ENCODE results near the gene TAF13.
A peak's percentile ranks its signal among the peaks of the same experiment; 100 is the strongest.

DNA sequence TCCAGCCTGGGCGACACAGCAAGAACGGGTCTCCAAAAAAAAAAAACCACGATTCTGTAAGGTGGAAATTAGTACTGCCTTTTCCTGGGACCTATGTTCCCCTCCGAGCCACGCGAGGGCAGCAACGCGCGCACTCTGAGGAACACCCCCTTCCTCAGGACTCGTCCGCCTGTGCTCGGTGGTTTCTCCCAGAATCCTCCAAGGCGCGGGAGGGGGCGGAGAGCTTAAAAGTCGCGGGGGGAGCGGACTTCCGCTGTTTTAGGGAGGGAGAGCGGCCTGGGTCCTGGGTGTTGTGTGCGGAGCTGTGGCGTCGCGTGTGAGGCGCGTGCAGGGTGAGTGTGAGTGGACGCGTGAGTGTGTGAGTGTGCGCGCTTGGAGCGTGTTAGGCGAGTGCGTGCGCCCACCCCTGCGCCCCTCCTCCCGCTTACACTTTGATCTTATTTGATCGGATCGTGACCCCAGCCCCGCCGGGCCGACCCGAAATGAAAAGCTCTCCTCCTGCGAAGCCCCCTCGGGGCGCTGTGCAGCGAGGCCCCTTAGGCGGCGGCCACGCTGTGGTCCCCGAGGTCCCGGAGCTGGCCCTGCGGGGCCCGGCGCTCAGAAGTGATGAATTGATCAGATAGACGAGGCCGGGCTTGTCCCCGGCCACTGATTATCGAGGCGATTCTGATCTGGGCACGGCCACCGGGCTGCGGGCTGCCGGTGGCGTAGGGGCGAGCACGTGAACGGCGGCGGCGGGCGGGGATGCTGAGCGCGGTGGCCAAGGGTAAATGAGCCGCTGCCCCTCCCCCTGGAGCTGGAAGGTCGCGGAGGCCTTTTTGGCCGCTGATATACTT is 24.4 kb upstream of the TAF13 start:
- TF ChIP-seq, protein P1, sequence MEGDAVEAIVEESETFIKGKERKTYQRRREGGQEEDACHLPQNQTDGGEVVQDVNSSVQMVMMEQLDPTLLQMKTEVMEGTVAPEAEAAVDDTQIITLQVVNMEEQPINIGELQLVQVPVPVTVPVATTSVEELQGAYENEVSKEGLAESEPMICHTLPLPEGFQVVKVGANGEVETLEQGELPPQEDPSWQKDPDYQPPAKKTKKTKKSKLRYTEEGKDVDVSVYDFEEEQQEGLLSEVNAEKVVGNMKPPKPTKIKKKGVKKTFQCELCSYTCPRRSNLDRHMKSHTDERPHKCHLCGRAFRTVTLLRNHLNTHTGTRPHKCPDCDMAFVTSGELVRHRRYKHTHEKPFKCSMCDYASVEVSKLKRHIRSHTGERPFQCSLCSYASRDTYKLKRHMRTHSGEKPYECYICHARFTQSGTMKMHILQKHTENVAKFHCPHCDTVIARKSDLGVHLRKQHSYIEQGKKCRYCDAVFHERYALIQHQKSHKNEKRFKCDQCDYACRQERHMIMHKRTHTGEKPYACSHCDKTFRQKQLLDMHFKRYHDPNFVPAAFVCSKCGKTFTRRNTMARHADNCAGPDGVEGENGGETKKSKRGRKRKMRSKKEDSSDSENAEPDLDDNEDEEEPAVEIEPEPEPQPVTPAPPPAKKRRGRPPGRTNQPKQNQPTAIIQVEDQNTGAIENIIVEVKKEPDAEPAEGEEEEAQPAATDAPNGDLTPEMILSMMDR (IDR thresholded peaks at IDR 0.05) = peak; percentile 91
- peak; percentile 24 for TF ChIP-seq EZH2phosphoT487 (IDR thresholded peaks at IDR 0.05)
- no peak for TF ChIP-seq EZH2 (IDR thresholded peaks at IDR 0.05)
